Activated CD4-positive, CD25-positive, alpha-beta regulatory T cell (primary cell): ENCODE data around the gene RASSF9.

Source experiments
- DNase-seq, 4 experiments: peaks; one replicate each; lab custom pipeline; 2025; lab: John Stamatoyannopoulos, UW

Gene RASSF9

DNA sequence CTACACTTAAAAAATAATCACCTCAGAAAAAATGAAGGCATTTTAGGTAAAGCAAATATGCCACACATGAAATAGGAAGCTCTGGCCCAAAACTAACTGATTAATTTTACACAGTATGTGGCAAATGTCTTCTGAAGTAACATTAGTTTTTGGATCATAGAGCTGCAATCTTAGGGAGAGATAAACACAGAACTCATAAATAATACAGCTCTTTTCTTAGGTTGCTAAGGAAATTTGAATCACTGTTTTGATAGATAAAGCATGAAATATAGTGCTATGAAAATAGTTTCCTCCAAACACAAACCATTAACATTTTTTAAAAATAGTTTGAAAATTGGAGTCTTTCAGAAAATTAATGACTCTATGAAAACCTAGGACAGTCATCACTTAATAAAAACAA lies 15.0 kb downstream of the RASSF9 start:
- no peak for DNase-seq

DNA sequence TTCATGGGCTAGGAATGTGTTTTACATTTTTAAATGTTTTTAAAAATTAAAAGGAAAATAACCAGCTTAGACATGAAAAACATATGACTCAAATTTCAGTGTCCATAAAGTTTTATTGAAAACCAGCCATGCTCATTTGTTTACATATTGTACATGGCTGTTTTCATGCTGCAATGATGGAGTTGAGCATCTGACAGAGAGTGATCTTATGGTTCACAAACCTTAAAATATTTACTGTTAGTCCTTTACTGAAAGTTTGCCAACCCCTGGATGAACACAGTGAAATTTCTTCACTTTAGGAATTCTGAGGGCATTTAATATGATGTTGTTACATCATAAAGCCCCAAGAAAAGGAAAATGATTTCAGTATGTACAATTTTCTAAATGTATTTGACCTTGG lies 16.1 kb downstream of the RASSF9 start:
- DNase-seq = no peak

DNA sequence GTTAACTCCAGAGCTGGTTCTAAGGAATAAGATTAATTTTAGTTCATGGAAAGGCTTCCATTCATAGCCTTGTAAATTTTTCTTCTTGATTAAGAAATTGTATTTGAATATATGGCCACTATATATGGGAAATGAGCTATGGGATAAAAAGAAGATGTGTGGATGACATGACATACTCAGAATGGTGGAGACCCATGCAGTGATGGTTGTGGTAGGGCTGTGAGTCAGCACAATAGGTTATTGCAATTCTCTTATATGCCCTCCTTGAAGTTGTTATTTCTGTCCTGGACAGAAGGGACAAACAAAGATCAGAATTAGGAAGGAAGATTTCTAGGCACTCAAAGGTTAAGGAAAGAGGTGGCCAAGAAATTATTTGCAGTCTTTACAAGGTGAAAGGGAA lies 21.5 kb downstream of the RASSF9 start:
- DNase-seq = no peak

DNA sequence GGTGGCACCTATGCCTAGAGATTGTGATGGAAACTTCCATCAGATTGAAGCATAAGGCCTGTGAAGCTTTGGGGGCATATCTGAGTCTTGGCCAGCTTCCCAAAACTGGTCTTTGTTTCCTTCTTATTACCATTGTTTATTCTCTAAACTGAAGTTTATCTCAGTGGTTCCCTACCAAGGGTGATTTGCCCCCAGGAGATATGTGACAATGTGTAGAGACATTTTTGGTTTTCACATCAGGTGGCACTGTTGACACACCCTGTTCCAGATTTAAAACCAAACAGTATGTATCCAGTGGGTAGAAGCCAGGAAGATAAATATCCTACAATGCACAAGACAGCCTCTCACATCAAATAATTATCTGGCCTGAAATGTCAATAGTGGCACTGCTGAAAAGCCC lies 22.1 kb downstream of the RASSF9 start:
- DNase-seq = no peak

DNA sequence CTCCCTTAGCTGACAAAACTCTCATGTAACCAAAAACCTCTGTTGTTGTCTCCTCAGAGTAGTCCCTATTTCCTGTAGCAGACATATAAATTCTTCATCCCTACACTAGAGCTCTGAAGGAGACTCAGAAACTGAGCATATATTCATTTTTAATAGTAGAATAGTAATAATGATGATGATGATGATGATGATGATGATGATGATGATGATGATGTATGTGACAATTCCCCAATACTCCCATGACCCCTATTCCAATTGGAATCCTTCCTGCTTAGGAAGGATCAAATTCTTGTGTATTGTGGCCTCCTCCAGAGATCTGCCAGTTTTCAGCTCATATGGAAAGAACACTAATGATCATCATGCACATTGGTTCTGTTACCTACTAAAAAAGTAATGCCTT lies 26.7 kb downstream of the RASSF9 start:
- no peak for DNase-seq

DNA sequence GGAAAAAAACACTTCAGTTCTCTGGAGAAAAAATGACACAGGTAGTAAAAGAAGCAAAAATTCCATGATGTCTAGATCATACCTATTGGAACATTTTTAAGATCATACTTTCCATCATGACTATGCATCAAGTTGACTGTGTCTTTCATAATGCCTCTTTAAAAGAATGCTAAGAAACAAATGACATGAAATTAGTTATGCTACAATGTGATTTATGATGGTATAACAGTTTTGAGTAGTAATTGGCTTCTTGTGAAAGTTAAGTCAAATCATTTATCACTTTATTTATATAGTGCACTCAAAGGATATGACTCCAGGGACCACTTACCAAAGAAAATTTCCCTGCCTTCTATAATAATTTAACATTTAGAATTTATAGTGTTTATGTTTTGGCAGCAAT lies 28.5 kb downstream of the RASSF9 start:
- no peak for DNase-seq

DNA sequence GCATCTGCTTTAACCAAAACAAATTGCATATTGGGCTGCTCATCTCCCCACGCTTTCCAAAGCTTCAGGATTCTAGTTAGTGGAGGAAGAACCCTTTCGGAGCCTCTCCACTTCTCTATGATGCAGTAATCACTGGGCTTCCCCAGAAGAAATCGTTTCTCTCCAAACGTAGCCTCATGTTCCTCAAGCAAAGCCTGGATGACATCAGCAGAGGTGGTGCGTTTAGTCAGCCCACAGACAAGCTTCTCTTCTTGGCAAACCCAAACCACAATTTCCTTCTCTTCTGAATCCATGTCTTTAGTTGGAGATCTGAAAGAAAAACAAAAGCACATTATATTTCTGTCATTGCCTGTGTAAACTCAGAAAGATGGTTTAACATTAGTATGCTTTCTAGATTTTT lies 30.6 kb downstream of the RASSF9 start:
- DNase-seq = no peak

DNA sequence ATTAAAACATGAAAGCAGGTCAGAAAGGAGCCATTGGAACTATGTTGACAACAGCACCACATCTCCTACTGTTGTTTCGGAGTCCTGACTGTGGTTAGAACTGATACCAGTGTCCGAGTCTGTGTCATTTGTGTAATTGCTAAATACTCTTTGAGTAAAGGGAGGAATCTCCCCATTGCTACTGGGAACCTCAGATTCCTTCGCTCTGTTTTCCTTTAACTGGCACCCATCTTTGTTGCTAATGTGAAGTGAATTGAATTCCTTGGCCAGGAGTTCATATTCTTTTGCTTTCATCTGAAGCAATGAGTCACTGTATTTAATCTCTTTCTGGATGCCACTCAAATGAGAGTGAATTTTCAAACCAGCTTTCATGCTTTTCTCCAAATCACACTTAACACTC lies 31.5 kb downstream of the RASSF9 start:
- DNase-seq = no peak

DNA sequence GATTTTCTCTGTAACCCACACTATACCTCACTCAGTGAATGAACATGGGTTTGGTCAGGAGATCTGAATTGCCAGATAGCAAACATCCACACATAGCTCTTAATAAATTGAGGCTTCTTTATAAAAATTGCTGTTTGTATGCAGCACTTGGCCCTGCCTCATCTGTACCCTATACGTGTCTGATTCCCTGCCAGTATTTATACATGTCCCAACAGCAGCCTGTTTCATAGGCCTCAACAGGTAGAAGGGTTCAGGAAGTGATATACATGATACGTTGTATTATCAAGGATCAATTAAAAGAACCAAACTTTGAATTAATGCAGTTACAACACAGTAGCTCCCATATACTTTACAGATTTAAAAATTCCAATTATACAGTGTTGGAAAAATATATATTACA lies 32.3 kb downstream of the RASSF9 start:
- no peak for DNase-seq

DNA sequence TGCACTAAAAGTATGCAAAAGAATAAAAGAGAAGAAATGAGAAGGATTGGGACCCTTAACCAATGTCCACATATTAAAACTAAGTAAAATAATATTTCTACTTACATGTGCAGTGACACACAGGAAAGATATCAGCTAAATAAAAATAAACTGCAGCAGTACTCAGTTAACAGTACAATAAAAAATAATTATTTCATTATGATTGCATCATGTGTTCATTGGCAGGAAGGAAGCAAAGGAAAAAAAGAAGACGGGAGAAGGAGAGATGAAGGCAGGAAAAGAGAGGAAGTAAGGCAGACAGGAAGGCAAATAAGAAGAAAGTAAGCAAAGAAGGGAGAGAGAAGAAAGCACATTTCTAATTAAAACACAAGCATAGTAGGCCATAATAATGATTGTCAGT lies 33.0 kb downstream of the RASSF9 start:
- DNase-seq = no peak

DNA sequence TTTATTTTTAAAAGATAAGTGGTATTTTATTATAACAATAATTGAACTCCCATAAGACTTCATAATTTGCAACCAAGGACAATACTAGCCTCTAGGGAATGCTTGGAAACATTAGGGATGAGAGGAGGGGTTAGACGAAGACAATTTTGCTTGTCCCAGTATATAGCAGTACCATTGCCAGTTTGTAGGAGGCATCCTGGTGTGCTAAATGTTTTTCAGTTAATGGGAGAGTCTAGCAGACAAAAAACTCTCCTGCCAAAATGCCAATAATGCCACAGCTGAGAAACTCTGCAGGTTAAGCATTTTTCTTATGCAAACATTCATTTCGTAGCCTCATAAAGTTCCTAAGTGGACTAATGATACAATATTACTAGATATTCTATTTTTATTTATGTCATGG lies 38.1 kb downstream of the RASSF9 start:
- DNase-seq = no peak

DNA sequence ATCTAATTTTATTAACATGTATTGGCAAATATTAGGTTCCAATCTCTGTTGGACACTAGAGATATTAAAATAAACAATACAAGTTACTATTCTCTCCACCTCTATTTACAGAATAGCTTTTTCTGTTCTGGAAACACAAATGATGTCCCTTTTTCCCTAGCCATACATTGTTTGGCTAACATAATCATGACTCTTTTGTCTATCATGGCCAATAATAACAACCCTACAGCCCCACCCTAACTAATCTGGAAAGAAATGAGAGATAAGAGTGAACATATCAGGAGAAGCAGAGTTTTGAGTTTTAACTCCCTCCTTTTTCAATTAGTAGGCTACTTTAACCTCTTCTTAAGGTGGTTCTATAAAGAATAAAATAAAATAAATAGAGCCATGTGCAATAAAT lies 40.2 kb downstream of the RASSF9 start:
- DNase-seq = no peak

DNA sequence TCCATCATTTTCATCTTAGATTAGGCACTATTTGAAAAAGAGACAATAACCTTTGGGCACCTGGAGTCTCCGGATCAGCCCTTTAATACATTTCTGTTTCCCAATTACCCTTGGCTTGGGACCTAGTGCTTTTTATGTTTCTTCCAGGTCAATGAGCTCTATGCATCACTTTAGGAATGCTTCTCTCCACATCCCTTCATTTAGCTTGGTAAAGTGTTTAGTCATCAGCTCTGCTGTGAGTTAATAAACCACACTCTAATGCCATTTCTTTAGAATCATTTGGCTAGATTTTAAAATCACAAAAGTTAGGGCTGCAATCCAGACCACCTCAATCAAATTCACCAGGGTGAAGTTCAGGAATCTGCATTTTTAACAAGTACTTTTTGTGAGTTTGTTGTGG lies 41.7 kb downstream of the RASSF9 start:
- DNase-seq = no peak

DNA sequence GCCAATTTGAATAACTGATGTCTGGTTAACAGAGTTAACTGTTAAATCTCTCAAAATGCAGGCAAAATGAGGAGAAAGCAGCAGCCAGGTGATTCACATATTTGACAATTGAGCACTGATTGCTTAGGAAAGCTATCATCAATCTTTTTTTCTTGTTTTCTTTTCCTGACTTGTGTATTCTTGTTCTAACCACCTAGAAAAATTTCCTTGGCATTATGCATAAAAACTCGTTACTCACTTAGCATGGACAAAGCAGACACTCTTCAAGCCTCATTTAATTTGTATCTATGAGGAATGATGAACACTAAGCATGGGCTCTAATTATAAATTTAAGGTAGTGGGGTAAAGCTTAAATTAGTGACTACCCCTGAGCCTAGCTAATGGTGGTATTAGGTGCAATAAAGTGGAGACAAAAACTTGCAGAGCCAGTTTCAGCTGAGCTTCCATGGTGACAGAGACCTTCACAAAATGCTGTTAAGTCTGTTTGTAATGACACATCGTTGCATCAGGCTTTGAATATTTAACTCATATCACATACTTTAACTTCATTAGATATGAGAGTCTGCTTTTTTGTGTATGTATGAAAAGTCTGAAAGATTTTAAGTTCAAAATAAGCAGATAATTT lies 52.0 kb downstream of the RASSF9 start:
- no peak for DNase-seq

DNA sequence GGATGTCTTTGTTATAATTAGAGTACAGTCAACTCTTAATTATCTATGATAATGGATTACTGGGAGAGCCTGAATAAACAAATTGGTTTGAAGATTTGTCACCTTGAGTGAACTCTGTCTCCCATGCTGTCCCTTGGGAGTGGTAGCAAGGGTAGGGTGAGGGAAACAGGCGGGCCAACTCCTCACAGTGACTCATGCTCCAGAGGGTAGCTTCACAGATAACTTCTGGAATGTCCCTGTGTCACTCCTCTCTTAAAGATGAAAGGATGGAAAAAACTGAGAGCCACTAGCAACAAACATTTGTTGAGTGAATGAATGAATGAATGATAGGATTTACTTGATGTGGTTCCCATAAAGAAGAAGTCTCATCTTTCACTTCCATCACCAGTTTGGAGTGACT lies 53.5 kb downstream of the RASSF9 start:
- no peak for DNase-seq

DNA sequence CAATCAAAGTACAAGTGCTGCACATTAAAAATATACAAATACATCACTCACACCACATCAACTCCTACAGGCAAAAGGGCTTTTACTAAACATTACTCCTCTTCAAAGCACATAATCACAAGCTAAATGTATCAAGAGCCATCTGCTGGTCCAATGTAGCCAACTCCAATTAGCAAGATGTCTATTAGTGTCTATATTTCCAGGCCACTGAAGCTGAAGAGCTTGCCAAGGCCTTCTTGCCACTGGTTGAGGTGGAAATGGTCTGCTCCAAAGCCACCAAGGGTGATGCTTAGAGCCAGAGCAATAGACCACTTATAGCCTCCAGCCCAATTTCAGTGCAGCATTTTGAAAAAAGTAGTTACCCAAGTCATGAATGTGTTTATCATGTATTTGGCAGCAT lies 54.4 kb downstream of the RASSF9 start:
- DNase-seq = no peak

DNA sequence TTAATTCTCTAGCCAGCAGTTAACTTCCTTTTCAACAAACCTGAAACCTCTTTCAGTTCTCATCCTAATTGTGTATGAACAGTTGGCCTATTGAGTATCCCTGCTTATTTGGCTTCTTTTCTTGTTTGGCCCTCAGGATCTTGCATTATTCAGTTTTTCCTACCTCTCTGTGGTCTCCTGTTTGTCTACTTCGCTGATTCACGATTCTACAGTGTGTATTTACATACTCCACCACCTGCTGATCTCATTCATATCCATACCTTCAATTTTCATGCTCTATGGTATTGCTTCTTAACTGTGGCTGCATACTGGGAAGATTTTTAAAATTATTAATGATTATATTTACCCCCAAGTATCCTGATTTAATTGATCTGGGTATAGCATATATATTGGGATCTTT lies 56.4 kb downstream of the RASSF9 start:
- DNase-seq = no peak

DNA sequence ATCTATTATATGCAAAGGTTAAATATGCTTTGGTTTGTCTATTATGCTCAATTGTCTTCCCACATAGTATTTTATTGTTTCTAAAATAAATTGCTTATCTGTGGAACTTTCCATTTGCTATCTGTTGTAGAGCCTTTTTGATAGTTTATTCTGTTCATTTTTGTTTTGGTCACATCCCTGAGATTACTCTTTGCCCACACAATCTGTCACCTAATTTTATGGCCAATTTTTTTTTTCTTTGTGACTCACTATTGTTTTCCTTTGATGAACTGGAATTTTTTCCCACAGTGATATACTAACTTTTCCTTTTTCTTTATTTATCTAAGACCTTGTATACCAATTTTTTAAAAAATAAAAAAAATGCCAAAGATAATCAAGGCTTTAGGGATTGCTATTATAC lies 61.1 kb downstream of the RASSF9 start:
- DNase-seq = no peak

DNA sequence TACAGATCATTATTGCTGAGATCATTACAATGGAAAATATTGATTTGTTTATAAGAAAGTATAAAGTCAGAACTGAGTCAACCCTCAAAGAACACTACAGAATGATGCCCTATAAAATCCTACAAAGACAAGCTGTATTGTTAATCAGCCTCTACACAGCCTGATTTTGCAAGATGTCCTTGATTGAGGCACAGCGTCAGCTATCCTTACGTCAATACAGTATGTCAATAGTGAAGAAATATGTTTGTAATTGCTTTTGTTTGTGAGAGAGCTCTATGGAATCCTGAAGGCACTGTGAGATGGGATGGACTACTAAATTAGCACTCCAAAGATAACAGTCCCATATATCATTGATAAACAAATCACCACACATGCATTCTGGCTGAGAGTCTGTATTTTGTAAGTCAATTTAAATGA lies 70.7 kb downstream of the RASSF9 start:
- DNase-seq = no peak

DNA sequence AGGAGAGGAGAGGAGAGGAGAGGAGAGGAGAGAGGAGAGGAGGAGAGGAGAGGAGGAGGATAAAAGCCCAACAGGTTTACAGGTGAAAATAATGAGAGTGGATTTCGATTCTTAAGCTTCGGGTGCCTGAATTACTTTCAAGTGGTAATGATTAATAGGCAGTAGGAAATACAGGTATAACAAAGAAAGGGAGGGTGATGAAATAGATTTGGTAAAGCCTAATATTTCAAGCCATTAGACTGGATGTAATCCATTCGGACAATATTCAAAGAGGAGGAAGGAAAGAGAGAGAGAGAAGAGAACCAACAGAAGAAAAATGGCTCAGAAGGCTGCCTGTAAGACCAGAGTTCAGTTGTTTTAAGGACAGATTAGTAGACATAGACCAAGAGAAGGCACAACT lies 76.6 kb downstream of the RASSF9 start:
- no peak for DNase-seq

DNA sequence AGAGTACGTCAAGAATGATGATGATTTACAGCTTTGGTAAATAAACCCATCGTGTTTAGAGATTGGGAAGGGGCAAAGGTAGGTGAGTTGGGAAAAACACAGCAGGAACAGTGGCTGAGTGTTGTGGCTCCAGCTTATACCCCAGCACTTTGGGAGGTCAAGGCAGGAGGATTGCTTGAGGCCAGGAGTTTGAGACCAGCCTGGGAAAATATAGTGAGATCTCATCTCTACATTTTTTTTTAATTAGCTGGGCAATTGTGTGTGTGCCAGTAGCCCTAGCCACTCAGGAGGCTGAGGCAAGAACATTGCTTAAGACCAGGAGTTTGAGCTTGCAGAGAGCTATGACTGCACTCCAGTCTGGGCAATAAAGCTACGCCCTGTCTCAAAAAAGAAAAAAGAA lies 77.1 kb downstream of the RASSF9 start:
- DNase-seq = no peak

DNA sequence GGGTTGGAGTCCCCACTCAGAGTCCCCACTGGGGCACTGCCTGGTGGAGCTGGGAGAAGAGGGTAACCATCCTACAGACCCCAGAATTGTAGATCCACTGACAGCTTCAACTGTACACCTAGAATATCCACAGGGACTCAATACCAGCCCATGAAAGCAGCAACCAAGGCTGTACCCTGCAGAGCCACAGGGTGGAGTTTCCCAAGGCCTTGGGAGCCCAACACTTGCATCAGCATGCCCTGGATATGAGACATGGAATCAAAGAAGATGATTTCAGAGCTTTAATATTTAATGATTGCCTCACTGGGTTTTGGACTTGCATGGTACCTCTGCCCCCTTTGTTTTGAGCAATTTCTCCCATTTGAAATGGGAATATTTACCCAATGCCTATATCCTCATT lies 80.4 kb downstream of the RASSF9 start:
- no peak for DNase-seq
